Astrocyte of the cerebellum (primary cell): ENCODE results near the gene DENND2A.

Experiments used
- DNase-seq: peaks from one replicate; pipeline ENCODE4 v3.0.0-alpha.2; 2011; ENCODE audit warnings: low read depth
- H3K4me3 ChIP-seq: 2 replicates; pipeline ENCODE4 v1.5.1; 2011; ENCODE audit warnings: mild to moderate bottlenecking, low read depth, low read length, moderate library complexity
- CTCF ChIP-seq: IDR thresholded peaks from 2 replicates; pipeline ENCODE4 v1.5.1; 2012; ENCODE audit warnings: low read length, low read depth, moderate library complexity, mild to moderate bottlenecking; ENCODE audit errors: missing control alignments
- in situ Hi-C: cut with HindIII; loops from 2 replicates; pipeline ENCODE4 v1.10.0; 2017; ENCODE audit warnings: low sequenced_read_pairs

DENND2A gene

GRCh38 chr7:140475747-140476333, 164.8 kb downstream of the DENND2A start:
- in situ Hi-C loops: no loop called here
- no peak overlapping the region for H3K4me3 ChIP-seq
- no peak for DNase-seq
- TF ChIP-seq CTCF: peak; percentile 25
